ENCODE measurements around the gene FSD1.
"Not testable (repeated sequence)": the region's sequence is repeated elsewhere in the genome, so short reads cannot be mapped to it uniquely, and the experiment has no call there.

Gene FSD1

DNA sequence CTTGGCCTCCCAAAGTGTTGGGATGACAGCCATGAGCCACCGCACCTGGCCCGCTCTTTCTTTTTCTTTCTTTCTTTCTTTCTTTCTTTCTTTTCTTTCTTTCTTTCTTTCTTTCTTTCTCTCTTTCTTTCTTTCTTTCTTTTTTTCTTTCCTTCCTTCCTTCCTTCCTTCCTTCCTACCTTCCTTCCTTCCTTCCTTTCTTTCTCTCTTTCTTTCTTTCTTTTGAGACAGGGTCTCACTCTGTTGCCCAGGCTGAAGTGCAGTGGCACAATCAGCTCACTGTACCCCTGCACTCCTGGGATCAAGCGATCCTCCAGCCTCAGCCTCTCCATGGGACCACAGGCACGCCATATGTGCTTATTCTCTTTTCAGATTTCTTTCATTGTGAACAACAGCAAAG is 18.3 kb upstream of the FSD1 start:
- DNase-seq = not testable (repeated sequence)

DNA sequence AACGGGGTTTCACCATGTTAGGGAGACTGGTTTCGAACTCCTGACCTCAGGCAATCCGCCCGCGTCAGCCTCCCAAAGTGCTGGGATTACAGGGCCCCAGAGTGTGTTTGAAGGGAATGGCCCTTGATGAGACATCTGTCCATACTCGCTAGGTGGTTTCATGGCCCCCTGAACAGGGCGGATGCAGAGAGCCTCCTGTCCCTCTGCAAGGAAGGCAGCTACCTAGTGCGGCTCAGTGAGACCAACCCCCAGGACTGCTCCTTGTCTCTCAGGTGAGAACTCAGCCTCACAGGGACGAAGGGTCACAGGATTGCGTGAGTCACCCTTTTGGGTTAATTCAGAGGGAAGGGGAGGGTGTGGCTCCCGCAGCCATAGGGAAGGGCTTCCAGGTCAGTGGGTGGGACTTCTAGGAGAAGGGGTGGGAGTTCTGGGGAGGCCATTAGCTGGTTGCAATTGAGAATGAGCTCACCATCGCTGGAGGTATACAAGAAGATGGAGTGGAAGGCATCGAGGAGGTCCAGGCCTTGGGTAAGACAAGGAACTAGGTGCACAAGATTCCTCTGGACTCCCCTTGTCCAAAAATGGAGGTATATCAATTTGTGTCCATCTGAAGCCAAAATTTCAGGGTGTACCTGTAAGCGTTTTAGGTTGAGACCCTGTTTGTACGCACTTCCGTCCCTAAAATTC is 16.2 kb upstream of the FSD1 start:
- DNase-seq = no peak

DNA sequence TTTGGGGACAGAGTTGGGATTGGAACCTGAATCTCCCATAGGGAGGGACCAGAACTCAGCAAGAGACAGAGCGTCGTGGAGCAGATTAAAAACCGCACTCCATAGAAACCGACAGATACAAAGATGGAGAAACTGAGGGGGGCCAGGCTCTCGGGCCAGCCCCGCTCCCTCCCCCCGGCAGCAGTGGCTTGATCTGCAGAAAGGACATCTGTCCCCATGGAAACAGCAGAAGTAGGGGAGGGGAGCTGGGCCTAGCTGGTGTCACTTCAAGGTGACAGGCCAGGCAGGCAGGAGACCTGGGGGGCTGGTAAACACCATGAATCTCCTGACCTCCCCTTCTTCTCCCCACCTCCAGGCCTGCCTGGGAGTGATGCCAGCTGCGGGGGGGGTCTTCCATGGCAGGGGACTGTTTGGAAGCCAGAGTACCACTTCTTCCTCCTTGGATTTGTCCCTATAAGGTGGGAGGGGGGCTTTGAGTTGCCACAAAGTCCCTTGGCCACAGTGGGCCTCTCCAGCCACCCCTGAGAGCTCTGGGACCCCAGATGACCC is 13.1 kb upstream of the FSD1 start:
- no peak for DNase-seq

DNA sequence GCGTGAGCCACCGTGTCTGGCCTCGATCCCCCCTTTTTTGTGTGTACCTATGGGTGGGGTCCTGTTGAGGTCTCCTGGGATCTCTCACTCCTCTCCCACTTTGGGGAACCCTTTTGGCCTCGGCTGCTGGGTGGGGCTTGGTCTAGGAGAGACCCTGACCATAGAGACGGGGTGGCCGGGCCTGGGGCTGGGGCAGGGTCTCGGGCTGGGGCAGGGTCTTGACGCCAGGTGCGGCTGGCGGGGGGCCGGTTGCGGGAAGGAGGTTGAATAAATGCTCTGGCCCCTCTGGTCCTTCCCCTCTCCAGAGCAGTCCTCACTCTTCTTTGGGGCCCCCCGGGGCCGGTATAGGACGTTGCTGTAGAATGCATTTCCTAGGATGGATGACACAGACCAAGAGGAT is 11.9 kb upstream of the FSD1 start:
- no peak for DNase-seq

DNA sequence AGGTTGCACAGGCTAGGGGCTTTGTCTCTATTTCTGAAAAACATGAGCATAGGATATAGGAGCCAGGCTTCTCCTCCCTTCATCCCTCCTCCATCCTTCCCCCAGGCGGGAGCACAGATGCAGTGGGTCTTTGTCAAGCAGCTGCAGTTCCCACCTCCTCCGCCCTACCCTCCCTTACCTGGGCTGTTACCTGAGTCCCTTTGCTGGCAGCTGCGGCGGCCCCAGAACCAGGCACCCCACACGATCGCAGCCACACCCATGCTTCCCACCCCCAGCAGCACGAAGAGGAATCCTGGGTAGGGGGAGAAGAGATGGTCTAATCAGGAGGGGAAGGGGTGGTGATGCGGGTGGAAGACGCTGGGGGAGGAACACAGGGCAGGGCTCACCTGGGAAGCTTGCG is 10.0 kb upstream of the FSD1 start:
- no peak for DNase-seq

DNA sequence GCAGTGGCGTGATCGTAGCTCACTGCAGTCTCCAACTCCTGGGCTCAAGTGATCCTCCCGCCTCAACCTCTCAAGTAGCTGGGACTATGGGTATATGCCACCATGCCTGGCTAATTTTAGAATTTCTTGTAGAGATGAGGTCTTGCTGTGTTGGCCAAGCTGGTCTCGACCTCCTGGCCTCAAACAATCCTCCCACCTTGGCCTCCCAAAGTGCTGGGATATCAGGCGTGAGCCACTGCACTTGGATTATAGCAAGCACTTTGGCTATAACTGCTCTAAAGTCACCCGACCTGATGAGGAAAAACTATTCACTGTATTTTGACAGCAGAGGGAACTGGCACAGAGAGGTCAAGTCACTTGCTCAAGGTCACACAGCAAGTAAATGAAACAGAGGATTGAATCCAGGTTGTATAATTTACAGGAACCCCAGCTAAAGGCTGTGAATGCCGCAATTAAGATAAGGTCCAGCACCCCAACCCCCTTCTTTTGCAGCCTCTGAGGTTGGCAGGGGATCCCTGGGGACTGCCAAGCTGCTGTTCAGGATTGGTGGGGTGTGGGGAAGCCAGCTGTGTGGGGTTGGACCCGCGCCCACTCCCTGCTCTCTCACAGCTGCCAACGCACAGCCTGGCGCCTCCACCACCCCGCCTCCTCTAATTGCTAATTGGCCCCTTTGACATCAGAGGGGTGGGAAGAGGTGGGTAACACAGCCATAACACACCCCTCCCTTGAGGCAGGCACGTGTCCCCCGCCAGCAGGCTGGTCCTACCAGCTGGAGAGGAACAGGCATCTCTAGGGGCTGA is 8.2 kb upstream of the FSD1 start:
- no peak for DNase-seq

DNA sequence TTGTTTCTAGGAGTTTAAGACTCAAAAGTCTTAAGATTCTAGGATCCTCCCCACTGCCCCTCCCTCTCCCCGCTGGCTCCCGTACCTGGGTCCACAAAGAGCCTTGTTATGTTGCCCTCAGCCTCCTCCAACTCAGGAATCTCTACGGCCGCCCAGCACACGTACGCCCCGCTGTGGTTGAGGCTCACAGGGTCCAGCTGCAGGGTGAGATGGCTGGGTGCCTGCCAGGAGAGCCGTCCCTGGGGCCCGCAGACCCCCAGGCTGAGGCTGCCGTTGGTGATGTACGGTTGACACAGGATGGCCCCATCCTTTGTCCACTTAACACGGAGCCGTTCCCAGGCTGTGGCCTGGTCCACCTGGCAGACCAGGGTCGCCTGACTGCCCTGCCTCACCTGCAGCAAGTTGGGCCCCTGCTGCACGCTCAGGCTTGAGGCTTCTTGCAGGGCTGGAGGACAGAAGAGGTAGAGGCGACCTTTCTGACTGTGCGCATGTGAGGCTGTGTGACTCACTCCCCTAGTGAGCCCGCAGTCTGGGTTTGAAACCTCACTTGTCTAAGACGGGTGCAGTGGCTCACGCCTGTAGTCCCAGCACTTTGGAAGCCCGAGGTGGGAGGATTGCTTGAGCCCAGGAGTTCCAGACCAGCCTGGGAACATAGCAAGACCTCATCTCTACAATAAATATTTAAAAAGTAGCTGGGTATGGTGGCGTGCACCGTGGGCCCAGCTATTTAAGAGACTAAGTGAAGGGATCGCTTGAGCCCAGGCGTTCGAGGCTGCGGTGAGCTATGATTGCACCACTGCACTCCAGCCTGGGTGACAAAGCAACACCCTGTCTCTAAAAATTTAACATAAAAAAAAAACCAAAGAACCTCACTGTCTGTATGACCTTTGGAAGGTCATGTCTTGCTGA is 6.2 kb upstream of the FSD1 start:
- DNase-seq = no peak

DNA sequence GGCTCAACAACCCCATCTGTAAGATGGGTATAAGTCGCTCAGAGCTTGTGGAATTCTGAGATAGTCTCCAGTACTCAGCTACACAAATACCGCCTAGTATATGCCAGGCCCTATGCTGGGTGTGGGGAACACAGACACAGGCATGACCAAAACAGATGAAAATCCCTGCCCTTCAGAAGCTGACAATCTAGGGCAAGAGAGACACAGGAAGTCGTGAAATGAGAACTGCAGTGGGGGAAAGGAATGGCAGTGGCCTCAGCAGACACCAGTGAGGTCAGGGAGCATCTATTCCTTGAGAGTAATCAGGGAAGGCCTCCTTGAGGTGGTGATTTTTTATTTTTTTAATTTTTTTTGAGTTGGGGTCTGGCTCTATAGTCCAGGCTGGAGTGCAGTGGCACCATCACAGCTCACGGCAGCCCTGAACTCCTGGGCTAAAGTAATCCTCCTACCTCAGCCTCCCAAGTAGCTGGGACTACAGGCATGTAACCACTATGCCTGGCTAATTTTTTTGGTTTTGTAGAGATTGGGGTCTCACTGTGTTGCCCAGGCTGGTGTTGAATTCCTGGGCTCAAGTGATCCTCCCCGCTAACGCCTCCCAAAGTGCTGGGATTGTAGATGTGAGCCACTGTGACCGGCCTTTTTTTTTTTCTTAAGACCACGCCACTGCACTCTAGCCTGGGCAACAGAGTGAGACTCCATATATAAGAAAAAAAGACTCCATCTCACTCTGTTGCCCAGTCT is 5.4 kb upstream of the FSD1 start:
- no peak for DNase-seq

DNA sequence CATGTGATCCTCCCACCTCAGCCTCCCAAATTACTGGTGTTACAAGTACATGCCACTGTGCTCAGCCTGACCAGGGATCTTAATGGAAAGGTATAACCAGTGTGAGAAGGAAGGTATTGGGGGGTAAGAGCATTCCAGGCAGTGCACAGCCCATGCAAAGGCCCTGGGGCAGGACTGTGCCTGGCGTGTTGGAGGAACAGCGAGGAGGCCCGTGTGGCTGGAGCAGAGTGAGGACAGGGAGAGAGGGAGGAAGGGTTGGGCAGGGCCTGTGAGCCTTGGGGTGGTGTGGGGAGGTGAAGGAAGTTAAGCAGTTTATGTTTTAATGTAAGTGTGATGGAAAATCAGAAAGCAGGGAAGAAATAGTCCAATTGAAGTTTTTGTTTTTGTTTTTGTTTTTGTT is 3.8 kb upstream of the FSD1 start:
- no peak for DNase-seq

DNA sequence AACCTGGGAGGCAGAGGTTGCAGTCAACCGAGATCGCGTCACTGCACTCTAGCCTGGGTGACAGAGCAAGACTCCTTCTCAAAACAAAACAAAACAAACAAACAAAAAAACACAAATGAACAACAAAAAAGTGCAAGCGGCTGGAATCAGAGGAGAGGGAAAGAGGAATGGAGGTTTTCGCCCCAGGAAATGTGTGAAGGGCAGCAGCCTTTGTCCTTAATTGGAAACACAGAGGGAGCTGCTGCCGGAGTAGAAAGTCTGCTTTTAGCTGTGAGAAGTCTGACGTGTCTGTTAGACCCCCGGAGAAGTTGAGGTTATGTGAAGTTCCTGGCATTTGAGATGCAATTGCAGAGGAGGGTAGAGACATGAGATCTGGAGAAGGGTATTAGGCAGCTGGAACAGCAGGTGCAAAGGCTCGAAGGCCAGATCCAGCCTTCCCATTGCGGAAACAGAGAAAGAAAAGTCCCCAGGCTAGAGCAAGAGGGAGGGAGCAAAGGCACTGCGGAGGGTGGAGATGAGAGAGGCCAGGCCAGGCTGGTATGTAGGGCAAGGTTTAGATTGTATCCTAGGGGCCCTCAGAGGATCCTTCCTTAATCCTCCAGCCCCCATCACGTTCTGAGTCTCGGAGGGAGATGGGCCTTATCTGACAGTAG is 2.7 kb upstream of the FSD1 start:
- no peak for DNase-seq

DNA sequence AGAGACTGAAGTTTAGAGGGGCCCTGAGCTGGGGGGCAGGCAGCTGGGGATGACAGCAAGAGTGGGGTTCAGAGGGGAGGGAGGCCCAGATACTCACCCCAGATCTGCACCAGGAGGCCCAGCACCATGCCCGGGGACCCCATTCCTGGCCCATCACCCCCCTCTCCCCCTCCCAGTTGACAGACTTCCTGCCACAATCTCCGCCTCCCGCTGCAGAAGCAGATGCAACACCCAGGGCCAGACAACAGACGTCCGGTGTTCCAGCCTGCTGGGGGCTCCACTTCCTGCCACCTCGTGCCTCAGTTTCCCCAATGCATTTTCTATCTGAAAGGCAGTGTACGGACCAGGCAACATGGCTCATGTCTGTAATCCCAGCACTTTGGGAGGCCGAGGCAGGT is 2.2 kb upstream of the FSD1 start, which contains the start of gene TMIGD2:
TMIGD2 (minus strand) TSS at position 147 of the 398 bp plus-strand sequence; CDS start at position 143, 4 bp downstream.
- no peak for DNase-seq

DNA sequence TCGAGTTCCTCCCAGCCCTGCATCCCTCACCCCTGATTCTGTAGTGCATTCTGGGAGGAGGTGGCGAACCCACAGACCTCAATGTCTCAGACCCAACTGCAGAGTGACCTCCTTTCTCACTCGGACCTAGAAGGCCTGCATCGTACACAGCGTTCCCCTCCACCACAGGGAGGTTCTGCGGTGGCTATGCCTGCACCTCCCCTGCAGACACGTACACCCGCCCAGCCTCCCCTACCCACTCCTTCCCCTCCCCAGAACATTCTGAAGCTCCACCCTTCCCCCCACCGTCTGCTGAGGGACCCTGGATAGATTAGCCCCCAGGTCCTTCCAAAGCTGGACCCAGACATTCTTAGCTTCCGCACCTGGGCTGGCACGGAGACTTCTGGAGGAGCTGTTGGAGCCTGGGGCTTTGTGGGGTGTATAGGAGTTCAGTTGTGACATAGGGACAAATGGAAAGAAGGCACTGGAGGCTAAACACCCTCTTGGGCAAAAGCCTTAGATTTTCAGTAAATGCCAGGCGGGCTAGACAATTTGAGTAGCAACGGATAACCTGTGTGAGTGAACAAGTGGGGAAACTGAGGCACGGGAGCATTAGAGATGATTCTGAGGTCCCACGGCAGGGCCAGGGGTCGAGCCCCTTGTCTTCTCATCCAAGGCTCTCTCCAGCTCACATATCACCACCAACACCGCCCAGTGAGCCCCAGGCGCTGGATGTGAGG is 420 bp upstream of the FSD1 start:
- DNase-seq = no peak

DNA sequence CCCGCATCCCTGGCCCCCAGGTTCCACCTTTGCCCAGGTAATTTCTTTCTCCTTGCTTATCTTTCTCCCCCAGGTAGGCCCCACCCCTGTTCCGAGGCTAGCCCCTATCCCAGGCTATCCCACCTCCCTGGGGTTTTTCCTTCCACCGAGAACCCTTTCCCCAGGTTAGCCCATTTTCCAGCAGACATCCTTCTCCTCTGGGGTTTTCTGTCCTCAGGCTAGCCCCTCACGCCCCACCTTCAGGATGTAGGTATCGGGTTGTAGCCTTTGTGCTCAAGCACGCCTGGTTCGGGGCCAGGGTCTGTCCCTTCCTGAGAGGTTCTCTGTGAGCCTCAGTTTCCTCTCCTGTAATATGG is 837 bp downstream of the FSD1 start:
- DNase-seq = no peak

DNA sequence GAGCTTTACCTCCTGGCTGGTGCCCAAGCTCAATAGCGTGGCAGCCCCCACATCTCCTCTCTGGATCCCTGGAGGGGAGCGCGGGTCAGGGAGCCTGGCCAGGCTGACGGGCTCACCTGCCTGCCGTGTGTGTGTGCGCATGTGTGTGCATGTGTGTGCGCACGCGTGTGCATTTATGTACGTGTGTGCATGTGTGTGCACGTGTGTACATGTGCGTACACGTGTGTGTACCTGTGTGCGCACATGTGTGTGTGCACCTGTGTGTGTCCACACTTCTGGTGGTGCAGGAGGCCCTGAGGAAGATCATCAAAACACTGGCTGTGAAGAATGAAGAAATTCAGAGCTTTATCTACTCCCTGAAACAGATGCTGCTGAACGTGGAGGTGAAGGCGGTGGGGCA is 1.3 kb downstream of the FSD1 start:
- DNase-seq = no peak

DNA sequence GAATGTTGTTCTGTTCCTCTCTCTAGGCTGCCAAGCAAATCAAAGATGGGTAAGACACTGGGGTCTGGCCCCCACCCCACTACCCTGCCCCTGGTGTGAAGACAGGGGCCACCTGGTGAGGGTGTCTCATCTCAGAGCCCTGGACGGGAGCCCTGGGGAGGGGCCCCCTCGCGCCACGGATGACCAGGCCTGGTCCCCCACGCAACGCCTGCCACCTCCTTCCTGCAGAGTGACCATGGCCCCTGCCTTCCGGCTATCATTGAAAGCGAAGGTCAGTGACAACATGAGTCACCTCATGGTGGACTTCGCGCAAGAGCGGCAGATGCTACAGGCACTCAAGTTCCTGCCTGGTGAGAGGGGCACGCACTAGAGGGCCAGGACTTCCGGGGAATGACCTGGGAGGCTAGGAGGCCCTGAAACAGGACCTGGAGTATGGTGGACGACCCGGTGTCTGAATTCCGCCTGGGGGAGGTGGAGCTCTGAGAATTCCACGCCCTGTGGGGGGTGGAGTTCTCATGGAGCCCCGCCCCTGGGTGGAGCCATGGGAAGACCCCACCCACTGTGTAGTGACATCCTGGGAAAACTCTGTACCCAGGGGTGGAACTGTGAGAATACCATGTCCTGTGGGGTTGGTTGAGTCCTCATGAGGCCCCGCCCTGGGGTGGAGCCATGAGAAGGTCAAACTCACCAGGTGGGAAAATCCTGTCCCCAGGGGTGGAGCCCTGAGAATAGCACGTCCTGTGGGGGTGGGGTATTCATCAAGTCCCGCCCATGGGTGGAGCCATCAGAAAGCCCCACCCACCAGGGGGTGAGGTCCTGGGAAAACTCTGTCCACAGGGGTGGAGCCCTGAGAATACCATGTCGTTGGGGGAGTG is 6.1 kb downstream of the FSD1 start:
- no peak for DNase-seq

DNA sequence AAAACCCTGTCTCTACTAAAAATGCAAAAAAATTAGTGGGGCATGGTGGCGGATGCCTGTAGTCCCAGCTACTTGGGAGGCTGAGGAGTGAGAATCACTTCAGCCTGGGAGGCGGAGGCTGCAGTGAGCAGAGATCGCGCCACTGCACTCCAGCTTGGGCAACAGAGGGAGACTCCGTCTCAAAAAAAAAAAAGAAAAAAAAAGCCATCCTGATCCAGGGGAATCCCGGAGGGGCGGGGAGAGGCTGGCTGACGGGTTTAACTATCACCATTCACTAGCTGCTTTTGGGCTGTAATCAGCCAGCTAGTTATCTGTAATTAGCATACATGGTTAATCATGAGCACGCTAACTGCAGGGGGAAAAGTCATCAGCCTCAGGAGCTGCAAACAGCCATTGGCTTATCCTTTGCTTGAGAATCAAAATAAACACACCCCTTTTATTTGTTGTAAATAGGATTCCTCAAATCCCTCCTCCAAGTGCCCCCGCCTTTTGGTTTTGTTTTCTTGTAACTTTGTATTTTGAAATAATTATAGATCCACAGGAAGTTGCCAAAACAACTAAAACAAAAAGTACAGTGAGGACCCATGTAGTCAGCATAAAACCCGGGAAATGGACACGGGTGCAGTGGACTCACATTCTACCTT is 9.6 kb downstream of the FSD1 start:
- no peak for DNase-seq

DNA sequence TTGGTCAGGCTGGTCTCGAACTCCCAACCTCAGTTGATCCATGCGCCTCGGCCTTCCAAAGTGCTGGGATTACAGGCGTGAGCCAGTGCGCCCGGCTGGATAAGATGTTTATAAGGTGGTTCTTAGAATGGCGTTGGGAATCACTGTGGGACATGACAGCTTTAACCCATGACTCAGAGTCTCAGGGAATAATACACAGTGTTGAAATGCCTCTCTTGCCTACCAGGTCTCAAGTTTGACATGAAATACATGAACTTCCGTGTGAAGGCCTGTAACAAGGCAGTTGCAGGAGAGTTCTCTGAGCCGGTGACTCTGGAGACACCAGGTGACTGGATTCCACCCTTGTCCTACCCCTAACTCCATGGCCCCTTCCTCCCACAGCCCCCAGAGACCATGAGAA is 12.6 kb downstream of the FSD1 start:
- no peak for DNase-seq

DNA sequence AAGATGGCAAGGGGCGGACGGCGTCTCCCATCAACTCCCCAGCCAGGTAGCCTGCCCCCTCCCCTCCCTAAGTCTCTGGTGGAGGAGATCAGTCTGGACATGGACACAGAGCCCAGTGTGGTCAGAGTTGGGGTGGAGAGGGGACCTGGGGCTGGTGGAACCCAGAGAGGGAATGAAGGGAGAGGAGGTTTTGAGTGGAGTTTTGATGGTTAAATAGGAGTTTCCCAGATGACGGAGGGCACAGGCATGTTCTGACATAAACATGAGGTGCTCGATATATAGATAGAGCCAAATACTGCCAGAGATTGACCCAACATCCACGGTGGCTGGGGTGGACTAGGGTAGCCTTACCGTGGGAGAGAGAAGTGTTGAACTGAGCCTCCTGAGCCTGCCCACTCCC is 14.1 kb downstream of the FSD1 start:
- no peak for DNase-seq

DNA sequence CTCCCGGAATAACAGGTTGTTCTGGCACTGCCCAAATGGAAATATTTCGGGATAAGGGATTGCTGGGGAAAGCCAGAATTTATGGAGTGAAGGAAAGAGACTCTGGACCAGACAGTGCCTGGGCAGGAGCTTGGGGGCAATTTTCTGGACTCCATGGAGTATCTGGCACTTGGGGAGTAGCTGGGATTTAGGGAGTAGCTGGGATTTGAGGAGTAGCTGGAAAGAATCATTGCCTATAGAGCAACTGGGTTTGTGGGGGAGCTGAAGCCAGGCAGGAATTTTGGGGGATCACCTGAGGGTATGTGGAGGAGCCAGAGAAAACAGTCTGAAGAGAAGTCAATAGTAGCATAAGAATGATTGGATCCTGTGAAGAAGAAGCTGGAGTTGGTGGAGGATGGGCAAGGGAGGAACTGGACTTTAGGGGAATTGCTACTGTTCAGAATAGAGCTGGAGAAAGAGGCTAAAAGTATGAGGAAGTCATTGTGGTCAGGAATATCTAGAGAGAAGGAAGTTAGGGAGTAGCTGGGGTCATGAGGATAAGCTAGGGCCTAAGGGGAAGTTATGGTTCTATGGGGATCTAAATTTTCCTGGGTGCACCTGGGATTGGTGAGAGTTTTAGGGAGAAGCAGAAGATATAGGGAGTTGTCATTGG is 14.8 kb downstream of the FSD1 start:
- no peak for DNase-seq
